Suprapubic skin (tissue), 4 donors: Measurements from ENCODE around the gene PRICKLE2.

ENCODE experiments used
- CTCF ChIP-seq, 2 donors: fragments of 200-600 bp in 1 of 2; fragments of 450-650 bp in 1 of 2; sonication (generic) in 1 of 2; IDR thresholded peaks; one replicate each; pipeline ENCODE4 v1.5.1; 2016 to 2019; ENCODE audit warnings: antibody characterized with exemption in 2 of 2, mild to moderate bottlenecking in 1 of 2, moderate library complexity in 1 of 2
- POLR2A ChIP-seq, 2 donors: fragments of 450-650 bp; IDR thresholded peaks; one replicate each; pipeline ENCODE4 v1.6.1; 2017; ENCODE audit warnings: antibody characterized with exemption in 2 of 2, mild to moderate bottlenecking in 2 of 2, moderate library complexity in 2 of 2
- POLR2AphosphoS5 ChIP-seq, 3 donors: sonication (generic); formaldehyde crosslinking; IDR thresholded peaks; one replicate each; pipeline ENCODE4 v1.6.1; 2017; ENCODE audit warnings: antibody characterized with exemption in 3 of 3

DNA sequence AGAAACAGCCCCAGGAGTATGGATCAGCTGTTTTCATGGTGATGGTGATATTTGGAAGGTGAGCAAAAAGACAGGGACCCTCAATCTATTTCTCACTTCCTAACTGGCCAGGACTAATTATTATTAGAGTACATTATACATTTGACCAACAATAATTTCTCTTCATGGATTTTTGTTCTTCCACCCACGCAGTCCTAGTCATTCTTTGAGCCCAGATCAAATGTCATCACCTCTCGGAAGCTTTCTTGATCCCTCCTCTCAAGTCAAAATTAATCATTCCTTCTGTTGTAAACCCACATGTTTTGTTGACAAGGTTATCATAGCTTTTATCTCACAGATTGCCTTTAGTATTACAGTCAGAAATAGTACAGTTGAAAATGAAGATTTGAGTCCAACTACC, 29.2 kb upstream of the PRICKLE2 start:
- TF ChIP-seq CTCF (IDR thresholded peaks at IDR 0.05), result no peak
- no peak for TF ChIP-seq POLR2A (IDR thresholded peaks at IDR 0.05)
- TF ChIP-seq POLR2AphosphoS5 (IDR thresholded peaks at IDR 0.05), result no peak
